ENCODE data around the gene S100A7. TPM values are rescaled to one million over a fixed set of nuclear protein-coding genes. Genes with fewer than 3 reads are reported as not detected.
"Not testable (repeated sequence)": the region's sequence is repeated elsewhere in the genome, so short reads cannot be mapped to it uniquely, and the experiment has no call there.

Gene S100A7
- polyA plus RNA-seq, 1 donor from 2014 or later, result not detected

DNA sequence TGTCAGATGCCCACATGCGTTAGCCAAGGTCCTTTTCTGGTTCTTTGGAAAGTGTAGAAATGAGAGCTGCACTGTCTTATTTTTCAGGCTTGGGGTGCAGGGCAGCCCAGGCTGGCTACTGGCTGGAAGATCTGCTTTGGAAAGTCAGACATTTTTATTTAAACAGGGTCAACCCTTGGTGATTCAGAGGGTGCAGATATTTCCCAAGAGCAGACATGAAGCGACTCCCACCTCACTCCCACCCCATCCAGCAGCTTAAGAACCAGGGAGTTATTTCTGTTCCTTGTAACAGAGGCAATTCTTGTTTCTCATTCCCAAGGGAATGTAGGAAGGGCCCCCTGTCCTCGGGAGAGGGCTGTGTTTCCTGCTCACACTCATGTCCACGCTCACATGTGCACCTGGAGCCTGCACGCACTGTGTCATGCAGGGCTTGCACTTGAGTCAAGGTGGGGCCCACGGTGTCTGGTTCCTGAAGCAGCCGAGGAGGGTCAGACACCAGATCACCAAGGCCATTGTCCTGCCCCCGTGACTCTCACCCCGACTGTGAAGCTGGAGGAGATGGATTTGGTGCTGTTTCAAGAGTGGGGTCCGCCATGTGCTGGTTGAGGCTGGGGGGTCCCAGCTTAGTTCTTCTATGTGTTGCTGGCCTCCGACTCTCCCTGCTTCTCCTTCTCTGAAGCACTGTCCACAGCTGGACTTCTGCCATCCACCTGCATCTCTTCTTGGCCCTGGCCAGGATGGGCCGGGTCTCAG, 43.1 kb downstream of the S100A7 start:
- no peaks in the 10 kb centered on the region for H3K36me3 ChIP-seq (ENCODE audit: insufficient read depth, low read length)
- no peak overlapping the region for H3K4me3 ChIP-seq (ENCODE audit: low read length)
- no peak overlapping the region for H3K27ac ChIP-seq (ENCODE audit: low read length)
- H3K9ac ChIP-seq (ENCODE audit: low read length), result no peak overlapping the region
- H3K9me3 ChIP-seq (ENCODE audit: low read length), result no peaks in the 10 kb centered on the region
- H2AFZ ChIP-seq (ENCODE audit: low read depth, low read length), result no peak overlapping the region
- H3K79me2 ChIP-seq (replicated peaks; ENCODE audit: insufficient read depth, low read length), result no peaks in the 10 kb centered on the region
- TF ChIP-seq POLR2AphosphoS5 (IDR thresholded peaks at IDR 0.05), result no peak
- no peak for TF ChIP-seq RAD21 (conservative IDR thresholded peaks at IDR 0.05)
- TF ChIP-seq EP300 (conservative IDR thresholded peaks at IDR 0.05; ENCODE audit: poor library complexity, severe bottlenecking), result no peak
- no peaks in the 10 kb centered on the region for H3K9me2 ChIP-seq (ENCODE audit: insufficient read depth, low read length)
- H3K27me3 ChIP-seq (ENCODE audit: insufficient read depth, low read depth, low read length), result peaks cover 11% of the 10 kb centered on the region
- H4K20me1 ChIP-seq (ENCODE audit: insufficient read depth), result no peaks in the 10 kb centered on the region
- no peaks in the 10 kb centered on the region for H3F3A ChIP-seq (ENCODE audit: insufficient read depth, low read length, poor library complexity, severe bottlenecking)
- H3K4me2 ChIP-seq (ENCODE audit: low read length), result no peak overlapping the region

DNA sequence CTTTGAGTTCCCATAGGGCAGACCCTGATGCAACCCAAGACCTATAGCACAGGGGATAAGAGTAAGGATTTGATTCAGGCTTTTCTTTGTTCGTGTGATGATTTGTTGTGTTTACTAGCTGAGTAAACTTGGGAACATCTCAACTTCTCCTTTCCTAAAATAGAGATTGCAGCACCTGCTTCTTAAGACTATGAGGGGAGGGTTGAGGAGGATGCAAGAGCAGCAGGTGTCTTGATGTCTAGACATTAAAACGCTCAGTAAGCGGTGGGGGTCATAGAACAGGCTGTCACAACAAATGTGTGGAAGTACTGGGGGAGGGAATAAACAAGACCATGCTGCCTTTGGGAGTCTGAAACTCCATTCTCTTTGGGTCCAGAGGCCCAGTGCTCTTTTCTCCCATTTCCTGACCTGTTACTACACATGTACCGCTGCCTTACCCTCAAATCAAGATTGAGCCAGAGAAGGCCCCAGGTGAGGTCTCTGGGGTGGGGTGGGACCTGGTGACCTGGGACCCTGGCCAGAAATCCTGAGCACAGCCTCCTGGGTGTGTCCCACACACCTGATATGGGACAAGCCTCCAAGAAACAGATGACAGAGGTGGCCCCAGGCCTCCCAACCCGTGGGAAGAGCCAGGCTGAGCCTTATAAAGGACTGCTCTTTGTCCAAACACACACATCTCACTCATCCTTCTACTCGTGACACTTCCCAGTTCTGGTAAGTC, 44.4 kb downstream of the S100A7 start, which contains the start of gene S100A7A:
S100A7A (plus strand) TSS at position 671 of the 721 bp plus-strand sequence. CDS start 1,563 bp downstream, outside the sequence.
- TF ChIP-seq, protein P1, sequence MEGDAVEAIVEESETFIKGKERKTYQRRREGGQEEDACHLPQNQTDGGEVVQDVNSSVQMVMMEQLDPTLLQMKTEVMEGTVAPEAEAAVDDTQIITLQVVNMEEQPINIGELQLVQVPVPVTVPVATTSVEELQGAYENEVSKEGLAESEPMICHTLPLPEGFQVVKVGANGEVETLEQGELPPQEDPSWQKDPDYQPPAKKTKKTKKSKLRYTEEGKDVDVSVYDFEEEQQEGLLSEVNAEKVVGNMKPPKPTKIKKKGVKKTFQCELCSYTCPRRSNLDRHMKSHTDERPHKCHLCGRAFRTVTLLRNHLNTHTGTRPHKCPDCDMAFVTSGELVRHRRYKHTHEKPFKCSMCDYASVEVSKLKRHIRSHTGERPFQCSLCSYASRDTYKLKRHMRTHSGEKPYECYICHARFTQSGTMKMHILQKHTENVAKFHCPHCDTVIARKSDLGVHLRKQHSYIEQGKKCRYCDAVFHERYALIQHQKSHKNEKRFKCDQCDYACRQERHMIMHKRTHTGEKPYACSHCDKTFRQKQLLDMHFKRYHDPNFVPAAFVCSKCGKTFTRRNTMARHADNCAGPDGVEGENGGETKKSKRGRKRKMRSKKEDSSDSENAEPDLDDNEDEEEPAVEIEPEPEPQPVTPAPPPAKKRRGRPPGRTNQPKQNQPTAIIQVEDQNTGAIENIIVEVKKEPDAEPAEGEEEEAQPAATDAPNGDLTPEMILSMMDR (IDR thresholded peaks at IDR 0.05; ENCODE audit: poor library complexity, severe bottlenecking), result no peak
- no peak for TF ChIP-seq SMC3 (conservative IDR thresholded peaks at IDR 0.05; ENCODE audit: poor library complexity)
- TF ChIP-seq EP300 (conservative IDR thresholded peaks at IDR 0.05; ENCODE audit: poor library complexity, severe bottlenecking), result no peak
- TF ChIP-seq MXI1 (conservative IDR thresholded peaks at IDR 0.05; ENCODE audit: poor library complexity, severe bottlenecking), result no peak
- TF ChIP-seq RAD21 (conservative IDR thresholded peaks at IDR 0.05), result no peak
- Histone ChIP-seq H3K79me2 (replicated peaks; ENCODE audit: insufficient read depth, low read length) (no peaks in the 10 kb centered on the region), H4K20me1 (ENCODE audit: insufficient read depth) (no peaks in the 10 kb centered on the region), H3K4me2 (ENCODE audit: low read length) (no peak within 1 kb of the TSS), H3K9ac (ENCODE audit: low read length) (no peak within 1 kb of the TSS), H2AFZ (ENCODE audit: low read depth, low read length) (no peak within 1 kb of the TSS), H3F3A (ENCODE audit: insufficient read depth, low read length, poor library complexity, severe bottlenecking) (no peaks in the 10 kb centered on the region), H3K4me3 (ENCODE audit: low read length) (no peak within 1 kb of the TSS), H3K36me3 (ENCODE audit: insufficient read depth, low read length) (no peaks in the 10 kb centered on the region), H3K9me2 (ENCODE audit: insufficient read depth, low read length) (no peaks in the 10 kb centered on the region), H3K9me3 (ENCODE audit: low read length) (no peaks in the 10 kb centered on the region), H3K27me3 (ENCODE audit: insufficient read depth, low read depth, low read length) (peaks cover 7% of the 10 kb centered on the region), H3K27ac (ENCODE audit: low read length) (no peak within 1 kb of the TSS)

DNA sequence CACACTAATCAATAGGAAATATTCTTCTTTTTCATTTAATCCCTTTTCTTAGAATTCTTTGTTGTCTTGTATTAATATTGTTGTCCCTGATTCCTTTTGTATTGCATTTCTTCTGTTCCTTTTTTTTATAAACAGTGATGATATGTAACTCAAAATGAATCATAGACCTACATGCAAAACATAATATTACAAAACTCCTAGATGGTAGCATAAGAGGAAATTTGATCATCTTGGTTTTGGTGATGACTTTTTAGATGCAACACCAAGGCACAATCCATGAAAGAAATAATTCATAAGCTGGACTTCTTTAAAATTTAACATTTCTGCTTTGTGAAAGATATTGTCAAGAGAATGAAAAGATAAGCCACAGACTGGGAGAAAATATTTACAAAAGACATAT, 46.5 kb downstream of the S100A7 start:
- H3K9me3 ChIP-seq (ENCODE audit: low read length); H3K4me3 ChIP-seq (ENCODE audit: low read length): not testable (repeated sequence)

More for the DNA sequence above, 46.5 kb downstream of the S100A7 start:
- H3K36me3 ChIP-seq (ENCODE audit: insufficient read depth, low read length); H3K4me2 ChIP-seq (ENCODE audit: low read length); H3K79me2 ChIP-seq (replicated peaks; ENCODE audit: insufficient read depth, low read length); H2AFZ ChIP-seq (ENCODE audit: low read depth, low read length); H3K9ac ChIP-seq (ENCODE audit: low read length); H3K27ac ChIP-seq (ENCODE audit: low read length); H3K9me2 ChIP-seq (ENCODE audit: insufficient read depth, low read length); H3F3A ChIP-seq (ENCODE audit: insufficient read depth, low read length, poor library complexity, severe bottlenecking); H3K27me3 ChIP-seq (ENCODE audit: insufficient read depth, low read depth, low read length); H4K20me1 ChIP-seq (ENCODE audit: insufficient read depth): not testable (repeated sequence)

Other genes starting within 250 kb of the S100A7 start
- gene PRR9, start 243.1 kb downstream of the S100A7 start, polyA plus RNA-seq, result not detected in 2 replicates
- gene LORICRIN, start 201.0 kb downstream of the S100A7 start, polyA plus RNA-seq, result 0.42 and 1.3 TPM in 2 replicates
- gene PGLYRP3, start 147.7 kb downstream of the S100A7 start, polyA plus RNA-seq, result not detected in 2 replicates
- not detected in 2 replicates for gene PGLYRP4, start 111.8 kb downstream of the S100A7 start, polyA plus RNA-seq
- gene S100A9, start 102.8 kb downstream of the S100A7 start, polyA plus RNA-seq, result not detected in 2 replicates
- not detected in 2 replicates for gene S100A12, start 85.0 kb downstream of the S100A7 start, polyA plus RNA-seq
- not detected in 2 replicates for gene S100A8, start 69.6 kb downstream of the S100A7 start, polyA plus RNA-seq
- 0.24 TPM in 1 of 2 replicates, not detected in the other for gene S100A7A, start 44.1 kb downstream of the S100A7 start, polyA plus RNA-seq
- not detected in 2 replicates for gene S100A6, start 75.3 kb upstream of the S100A7 start, polyA plus RNA-seq
- not detected in 2 replicates for gene S100A5, start 80.3 kb upstream of the S100A7 start, polyA plus RNA-seq
- gene S100A4, start 85.2 kb upstream of the S100A7 start, polyA plus RNA-seq, result not detected in 2 replicates
- not detected in 2 replicates for gene S100A3, start 88.6 kb upstream of the S100A7 start, polyA plus RNA-seq
- gene S100A2, start 105.2 kb upstream of the S100A7 start, polyA plus RNA-seq, result not detected in 2 replicates
- gene S100A16, start 152.5 kb upstream of the S100A7 start, polyA plus RNA-seq, result not detected in 2 replicates
- gene S100A14, start 155.7 kb upstream of the S100A7 start, polyA plus RNA-seq, result not detected in 2 replicates
- gene S100A13, start 166.9 kb upstream of the S100A7 start, polyA plus RNA-seq, result 2.0 and 2.1 TPM in 2 replicates
- gene S100A1, start 167.8 kb upstream of the S100A7 start, polyA plus RNA-seq, result not detected in 2 replicates
- gene CHTOP, start 173.4 kb upstream of the S100A7 start, polyA plus RNA-seq, result 159 and 168 TPM in 2 replicates
- gene SNAPIN, start 198.1 kb upstream of the S100A7 start, polyA plus RNA-seq, result 86.2 and 100.0 TPM in 2 replicates
- gene ILF2, start 210.3 kb upstream of the S100A7 start, polyA plus RNA-seq, result 383 and 410 TPM in 2 replicates
- 0.18 and 0.45 TPM in 2 replicates for gene NPR1, start 218.0 kb upstream of the S100A7 start, polyA plus RNA-seq

Data from neural cell (in vitro differentiated cells).